GM21786 (cell line): ENCODE results near the gene TSPAN11.

Experiments
- ATAC-seq: cut with Tn5 transposase; IDR thresholded peaks from one replicate; pipeline ENCODE4 v1.9.1; 2021; ENCODE audit not compliant: unreplicated experiment

TSPAN11 gene

GRCh38 chr12:31037931-31038330, 111.4 kb downstream of the TSPAN11 start:
- ATAC-seq = no peak

DNA sequence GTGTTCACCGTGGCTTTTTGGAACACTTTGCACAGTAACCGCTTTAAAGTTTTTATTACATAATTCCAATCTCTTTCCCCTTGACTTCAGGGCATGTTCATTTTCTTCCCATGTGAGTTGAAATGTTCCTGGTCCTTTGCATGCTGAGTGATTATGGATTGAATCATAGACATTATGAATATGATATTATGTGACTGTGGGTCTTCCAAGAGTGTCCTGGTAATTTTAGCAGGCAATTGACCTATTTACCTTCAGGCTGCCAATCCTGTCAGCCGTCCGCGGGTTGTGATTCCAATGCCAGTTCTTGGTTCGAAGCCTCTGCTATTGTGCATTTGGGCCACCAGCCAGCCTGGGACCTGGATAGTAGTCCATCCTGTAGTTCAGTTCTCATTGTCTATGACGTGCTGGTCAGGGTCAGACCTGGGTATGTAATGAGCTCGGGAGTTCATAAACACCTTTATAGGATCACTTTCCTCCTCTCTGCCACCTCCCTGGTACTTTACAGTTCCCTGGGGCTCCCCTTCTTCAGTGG, 114.6 kb downstream of the TSPAN11 start:
- ATAC-seq = no peak
